Activated naive CD8-positive, alpha-beta T cell treated with anti-CD3 and anti-CD28 coated beads, Interleukin-2, amount 50 U/mL, for 24 hours (primary cell): ENCODE measurements around the gene RPS18.

Source experiments
- ATAC-seq: fragments of 150-1000 bp; cut with Tn5 transposase; one replicate; pipeline ENCODE4 v1.10.0; 2021
- DNase-seq: peaks from one replicate; pipeline ENCODE4 v3.0.0; 2021
- H3K27ac Mint-ChIP-seq: one replicate; pipeline ENCODE4 v1.8.0; 2021; ENCODE audit warnings: mild to moderate bottlenecking, mixed read lengths
- H3K27me3 Mint-ChIP-seq: one replicate; pipeline ENCODE4 v1.8.0; 2021; ENCODE audit warnings: mixed read lengths
- H3K36me3 Mint-ChIP-seq: one replicate; pipeline ENCODE4 v1.8.0; 2021; ENCODE audit warnings: low read depth, mixed read lengths
- H3K4me1 Mint-ChIP-seq: one replicate; pipeline ENCODE4 v1.8.0; 2021; ENCODE audit warnings: mixed read lengths
- H3K4me3 Mint-ChIP-seq: one replicate; pipeline ENCODE4 v1.8.0; 2021; ENCODE audit warnings: mild to moderate bottlenecking, moderate library complexity, mixed read lengths
- H3K9me3 Mint-ChIP-seq: one replicate; pipeline ENCODE4 v1.8.0; 2021; ENCODE audit warnings: mixed read lengths

Gene RPS18

DNA sequence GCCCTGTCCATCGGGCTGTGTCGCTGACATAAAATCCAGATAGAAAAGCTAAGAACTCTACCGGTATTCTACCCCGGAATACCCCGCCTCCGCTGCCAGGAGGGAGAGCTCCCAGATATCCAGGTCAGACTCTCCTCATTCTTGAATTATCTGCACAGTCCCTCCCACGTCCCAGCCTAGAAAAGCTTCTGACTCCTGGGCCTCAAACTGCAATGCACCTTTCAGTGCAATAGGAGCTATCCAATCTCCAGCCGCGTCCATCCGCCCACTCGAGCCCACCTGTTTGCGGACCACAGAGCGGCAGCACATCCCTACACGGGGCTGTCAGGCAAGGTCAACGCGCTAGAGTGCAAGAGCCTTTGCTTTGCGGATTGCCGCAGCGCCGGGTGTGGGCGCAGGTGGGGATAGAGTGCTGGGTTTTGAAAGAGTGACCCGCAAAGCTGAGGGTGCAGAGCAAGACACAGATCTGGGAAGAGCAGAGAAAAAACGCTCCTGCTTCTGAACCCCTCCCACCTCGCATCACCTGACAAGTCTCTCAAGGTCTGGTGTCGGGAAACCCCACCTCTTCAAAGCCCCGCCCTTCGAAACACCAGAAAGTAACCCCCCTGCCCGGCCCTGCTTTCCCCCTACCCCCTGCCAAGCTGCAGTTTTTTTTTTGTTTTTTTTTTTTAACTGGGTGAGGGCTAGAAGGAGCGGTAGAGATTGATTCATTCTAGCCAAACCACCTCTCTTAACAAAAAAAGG is 40.7 kb downstream of the RPS18 start:
- ATAC-seq (peak; percentile 34), DNase-seq (peak; percentile 79)
- Mint-ChIP-seq H3K9me3 (no peaks in the 10 kb centered on the region), H3K27me3 (no peaks in the 10 kb centered on the region), H3K4me1 (peaks cover 65% of the 10 kb centered on the region), H3K36me3 (peaks cover 29% of the 10 kb centered on the region), H3K27ac (peak overlapping the region; percentile 97), H3K4me3 (peak overlapping the region; percentile 95)

GRCh38 chr6:33313105-33313708 is 41.3 kb downstream of the RPS18 start:
- no peaks in the 10 kb centered on the region for H3K9me3 Mint-ChIP-seq
- H3K4me3 Mint-ChIP-seq: peak overlapping the region; percentile 95
- peak; percentile 66 for DNase-seq
- H3K36me3 Mint-ChIP-seq: peaks cover 32% of the 10 kb centered on the region
- peaks cover 65% of the 10 kb centered on the region for H3K4me1 Mint-ChIP-seq
- ATAC-seq: no peak
- peak overlapping the region; percentile 97 for H3K27ac Mint-ChIP-seq
- H3K27me3 Mint-ChIP-seq: no peaks in the 10 kb centered on the region

DNA sequence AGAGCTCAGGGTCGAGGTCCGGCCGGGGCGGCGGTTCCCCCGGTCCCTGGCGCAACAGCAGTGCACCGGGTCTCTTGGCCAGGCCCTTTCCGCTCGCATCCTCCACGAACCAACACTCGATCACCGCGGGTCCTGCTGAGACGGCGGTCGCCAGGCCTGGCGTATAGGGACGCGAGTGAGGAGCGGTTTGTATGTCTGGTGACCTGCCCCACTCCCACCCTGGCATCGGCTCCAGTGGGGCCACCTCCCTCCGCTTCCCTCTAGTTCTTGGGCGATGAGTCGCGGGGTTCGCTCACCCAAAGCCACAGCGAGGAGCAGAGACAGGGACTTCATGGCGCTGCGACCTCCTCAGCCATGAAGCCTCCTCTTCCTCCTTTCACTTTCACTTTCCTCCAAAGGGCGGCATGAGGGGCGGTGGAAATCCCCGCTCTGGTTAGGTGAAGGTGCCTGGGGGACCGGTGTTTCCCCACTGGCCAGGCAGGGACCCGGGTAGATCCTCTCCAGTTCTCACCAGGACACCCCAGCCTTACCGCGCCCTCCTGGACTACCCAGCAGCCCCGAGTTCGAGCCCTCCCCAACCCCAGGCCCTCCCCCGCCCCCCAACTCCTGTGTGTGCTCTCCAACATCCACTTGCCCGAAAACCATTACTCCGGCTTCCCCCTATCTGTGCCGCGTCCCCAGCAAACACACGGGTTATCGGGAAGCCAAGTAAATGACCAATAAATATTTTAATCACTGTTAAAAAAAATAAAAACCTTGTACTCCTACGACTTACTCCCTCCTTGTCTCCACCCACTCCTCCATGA is 42.0 kb downstream of the RPS18 start, which contains the start of gene TAPBP:
Gene TAPBP (minus strand): TSS at position 370 of the 806 bp plus-strand sequence. CDS start 37 bp downstream, at position 333.
- DNase-seq (peak; percentile 88), ATAC-seq (peak; percentile 78)
- H3K36me3 Mint-ChIP-seq: peaks cover 31% of the 10 kb centered on the region
- H3K9me3 Mint-ChIP-seq: no peaks in the 10 kb centered on the region
- H3K27me3 Mint-ChIP-seq: no peaks in the 10 kb centered on the region
- H3K27ac Mint-ChIP-seq: peak within 1 kb of the TSS; percentile 97
- peak within 1 kb of the TSS; percentile 95 for H3K4me3 Mint-ChIP-seq
- H3K4me1 Mint-ChIP-seq: peaks cover 65% of the 10 kb centered on the region

DNA sequence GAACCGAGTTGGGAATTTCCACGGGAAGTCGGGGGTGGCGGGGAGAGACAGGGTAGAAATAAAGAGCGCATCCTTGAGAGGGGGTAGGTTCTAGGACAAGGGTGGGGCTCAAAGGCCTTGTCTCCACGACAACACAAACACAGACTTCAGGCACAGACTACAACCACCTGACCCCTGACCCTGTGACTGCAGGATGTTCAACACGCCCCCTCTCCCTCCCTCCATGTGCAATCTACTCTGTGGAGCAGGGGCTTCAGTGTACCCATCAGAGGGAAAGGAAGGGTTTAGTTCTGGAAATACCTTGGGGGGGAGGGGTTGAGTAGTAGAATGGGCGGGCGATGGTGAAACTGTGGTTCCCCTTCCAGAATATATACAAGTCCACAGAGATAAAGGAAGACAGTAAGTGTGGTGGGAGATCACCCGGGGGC is 42.7 kb downstream of the RPS18 start:
- Mint-ChIP-seq H3K4me3 (peak overlapping the region; percentile 95), H3K27ac (peak overlapping the region; percentile 97), H3K36me3 (peaks cover 34% of the 10 kb centered on the region), H3K9me3 (no peaks in the 10 kb centered on the region), H3K4me1 (peaks cover 69% of the 10 kb centered on the region), H3K27me3 (no peaks in the 10 kb centered on the region)
- DNase-seq: peak; percentile 64
- peak; percentile 56 for ATAC-seq

DNA sequence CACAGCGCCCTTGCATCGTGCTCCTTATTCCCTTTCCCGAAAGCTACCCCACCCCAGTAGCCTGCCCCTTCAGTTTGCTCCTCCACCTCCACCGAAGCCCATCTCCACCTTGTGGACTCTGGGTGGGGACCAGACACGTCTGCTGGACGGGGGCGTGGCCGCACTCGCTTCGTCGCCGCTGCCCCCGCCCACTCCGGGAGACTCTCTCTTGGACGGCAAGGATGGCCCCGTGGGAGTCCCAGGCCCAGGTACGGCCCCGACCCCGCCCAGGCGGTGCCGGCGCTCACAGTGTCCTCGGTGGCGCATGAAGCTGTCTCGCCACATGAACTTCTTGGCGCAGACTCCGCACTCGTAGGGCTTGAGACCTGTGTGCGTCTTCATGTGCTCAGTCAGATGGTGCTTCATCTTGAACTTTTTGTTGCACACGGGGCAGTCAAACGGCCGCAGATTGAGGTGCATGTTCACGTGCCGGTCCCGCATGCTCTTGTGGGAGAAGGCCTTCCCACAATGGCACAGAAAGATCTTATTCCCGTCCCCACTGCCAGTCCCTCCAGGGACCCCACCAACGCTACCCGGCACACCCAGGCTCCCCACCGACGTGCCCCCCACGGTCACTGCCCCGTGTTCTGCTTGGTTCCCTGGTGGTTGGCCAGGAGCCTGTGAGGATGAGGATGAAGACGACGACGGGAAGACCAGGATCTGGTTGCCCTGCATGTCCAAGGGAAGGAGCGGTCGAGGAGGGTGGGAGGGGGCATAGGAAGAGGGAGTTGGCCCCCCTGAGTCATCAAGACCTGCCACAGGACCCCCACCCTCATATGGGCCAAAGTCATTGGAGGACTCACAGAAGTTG is 43.3 kb downstream of the RPS18 start:
- Mint-ChIP-seq H3K4me1 (peaks cover 74% of the 10 kb centered on the region), H3K36me3 (peaks cover 40% of the 10 kb centered on the region), H3K9me3 (no peaks in the 10 kb centered on the region), H3K27me3 (no peaks in the 10 kb centered on the region), H3K4me3 (peak overlapping the region; percentile 95), H3K27ac (peak overlapping the region; percentile 97)
- ATAC-seq: no peak
- DNase-seq: peak; percentile 32

GRCh38 chr6:33315793-33316602 is 44.1 kb downstream of the RPS18 start:
- H3K27ac Mint-ChIP-seq: no peak overlapping the region
- ATAC-seq: no peak
- no peak for DNase-seq
- peak overlapping the region; percentile 72 for H3K4me3 Mint-ChIP-seq
- peaks cover 43% of the 10 kb centered on the region for H3K36me3 Mint-ChIP-seq
- no peaks in the 10 kb centered on the region for H3K9me3 Mint-ChIP-seq
- H3K27me3 Mint-ChIP-seq: no peaks in the 10 kb centered on the region
- peaks cover 79% of the 10 kb centered on the region for H3K4me1 Mint-ChIP-seq

GRCh38 chr6:33316603-33317418 is 44.9 kb downstream of the RPS18 start:
- ATAC-seq: no peak
- Mint-ChIP-seq H3K9me3 (no peaks in the 10 kb centered on the region), H3K27me3 (no peaks in the 10 kb centered on the region), H3K4me3 (peak overlapping the region; percentile 72), H3K27ac (peak overlapping the region; percentile 75), H3K36me3 (peaks cover 44% of the 10 kb centered on the region), H3K4me1 (peaks cover 82% of the 10 kb centered on the region)
- no peak for DNase-seq

DNA sequence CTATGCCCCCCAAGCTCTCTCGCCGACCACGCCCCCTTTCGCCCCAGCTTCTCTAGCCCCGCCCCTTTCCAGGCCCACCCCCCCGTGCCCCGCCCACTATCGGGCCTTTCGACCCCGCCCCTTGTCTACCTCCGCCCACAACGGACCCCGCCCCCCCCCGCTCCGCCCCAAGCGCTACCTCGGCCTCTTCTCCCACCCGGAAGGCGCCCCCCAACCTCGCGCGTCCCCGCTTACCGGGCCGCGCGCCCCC is 45.5 kb downstream of the RPS18 start:
- Mint-ChIP-seq H3K4me3 (peak overlapping the region; percentile 93), H3K36me3 (peaks cover 44% of the 10 kb centered on the region), H3K9me3 (no peaks in the 10 kb centered on the region), H3K4me1 (peaks cover 82% of the 10 kb centered on the region), H3K27ac (peak overlapping the region; percentile 75), H3K27me3 (no peaks in the 10 kb centered on the region)
- DNase-seq (no peak), ATAC-seq (no peak)

- peaks cover 45% of the 10 kb centered on the region for H3K36me3 Mint-ChIP-seq
- no peaks in the 10 kb centered on the region for H3K9me3 Mint-ChIP-seq
- peak within 1 kb of the TSS; percentile 93 for H3K4me3 Mint-ChIP-seq
- peaks cover 79% of the 10 kb centered on the region for H3K4me1 Mint-ChIP-seq
- DNase-seq: peak; percentile 96
- ATAC-seq: peak; percentile 58
- H3K27me3 Mint-ChIP-seq: no peaks in the 10 kb centered on the region
- H3K27ac Mint-ChIP-seq: peak within 1 kb of the TSS; percentile 94
Observed at GRCh38 chr6:33317669-33318425, 46.0 kb downstream of the RPS18 start, which contains the start of gene ZBTB22. Gene ZBTB22, minus strand, starts transcription at chr6:33317744. Its CDS starts 828 bp downstream, at chr6:33316916.

- DNase-seq (no peak), ATAC-seq (no peak)
- Mint-ChIP-seq H3K27ac (peak overlapping the region; percentile 94), H3K4me1 (peaks cover 84% of the 10 kb centered on the region), H3K27me3 (no peaks in the 10 kb centered on the region), H3K36me3 (peaks cover 46% of the 10 kb centered on the region), H3K9me3 (no peaks in the 10 kb centered on the region), H3K4me3 (peak overlapping the region; percentile 93)
Observed at GRCh38 chr6:33318426-33319073, 46.7 kb downstream of the RPS18 start.

GRCh38 chr6:33319939-33320314 is 48.1 kb downstream of the RPS18 start:
- Mint-ChIP-seq H3K27me3 (no peaks in the 10 kb centered on the region), H3K4me1 (peaks cover 83% of the 10 kb centered on the region), H3K9me3 (no peaks in the 10 kb centered on the region), H3K4me3 (peak overlapping the region; percentile 98), H3K36me3 (peaks cover 46% of the 10 kb centered on the region), H3K27ac (peak overlapping the region; percentile 74)
- DNase-seq: no peak
- no peak for ATAC-seq
